SU-DHL-6 (cell line): ENCODE data around the gene CLSTN2.

Source experiments
- EZH2phosphoT487 ChIP-seq: fragments of 200-600 bp; sonication (generic), shearing (Covaris generic); conservative IDR thresholded peaks from 2 replicates; pipeline ENCODE4 v1.6.1; 2018; ENCODE audit warnings: mild to moderate bottlenecking, antibody characterized with exemption, low read length, moderate library complexity, mixed read lengths
- TF ChIP-seq, protein P1 (sequence below): fragments of 200-600 bp; sonication (generic); IDR thresholded peaks from one replicate; pipeline ENCODE4 v1.5.1; 2017; ENCODE audit warnings: antibody characterized with exemption, mild to moderate bottlenecking, low read length, moderate library complexity; ENCODE audit not compliant: insufficient read depth, poor library complexity, severe bottlenecking

DNA sequence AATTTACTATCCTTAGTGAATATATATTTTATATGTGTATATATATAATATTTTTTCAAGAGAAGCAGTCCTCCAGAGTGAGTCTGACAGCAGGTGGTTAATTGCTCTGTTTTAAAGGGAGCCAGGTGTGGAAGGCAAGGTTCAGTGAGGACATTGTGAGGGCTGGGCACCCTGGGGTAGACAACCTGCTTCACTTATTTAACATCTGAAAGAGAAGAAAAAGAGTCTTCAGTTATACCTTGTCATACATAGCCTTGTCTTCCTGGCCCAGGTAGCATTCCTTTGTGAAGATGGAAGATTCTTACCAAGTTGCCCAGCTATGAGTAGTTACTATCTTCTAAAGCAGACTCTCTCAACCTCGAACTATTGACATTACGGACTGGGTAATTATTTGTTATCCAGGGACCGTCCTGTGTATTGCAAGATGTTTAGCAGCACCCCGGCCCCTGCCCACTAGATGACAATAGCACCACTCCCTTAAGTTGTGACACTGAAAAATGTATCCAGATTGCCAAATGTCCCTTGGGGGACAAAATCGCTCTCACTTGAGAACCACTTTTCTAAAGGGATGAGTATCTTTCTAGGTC is 406.9 kb downstream of the CLSTN2 start:
- TF ChIP-seq, protein P1, sequence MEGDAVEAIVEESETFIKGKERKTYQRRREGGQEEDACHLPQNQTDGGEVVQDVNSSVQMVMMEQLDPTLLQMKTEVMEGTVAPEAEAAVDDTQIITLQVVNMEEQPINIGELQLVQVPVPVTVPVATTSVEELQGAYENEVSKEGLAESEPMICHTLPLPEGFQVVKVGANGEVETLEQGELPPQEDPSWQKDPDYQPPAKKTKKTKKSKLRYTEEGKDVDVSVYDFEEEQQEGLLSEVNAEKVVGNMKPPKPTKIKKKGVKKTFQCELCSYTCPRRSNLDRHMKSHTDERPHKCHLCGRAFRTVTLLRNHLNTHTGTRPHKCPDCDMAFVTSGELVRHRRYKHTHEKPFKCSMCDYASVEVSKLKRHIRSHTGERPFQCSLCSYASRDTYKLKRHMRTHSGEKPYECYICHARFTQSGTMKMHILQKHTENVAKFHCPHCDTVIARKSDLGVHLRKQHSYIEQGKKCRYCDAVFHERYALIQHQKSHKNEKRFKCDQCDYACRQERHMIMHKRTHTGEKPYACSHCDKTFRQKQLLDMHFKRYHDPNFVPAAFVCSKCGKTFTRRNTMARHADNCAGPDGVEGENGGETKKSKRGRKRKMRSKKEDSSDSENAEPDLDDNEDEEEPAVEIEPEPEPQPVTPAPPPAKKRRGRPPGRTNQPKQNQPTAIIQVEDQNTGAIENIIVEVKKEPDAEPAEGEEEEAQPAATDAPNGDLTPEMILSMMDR = no peak
- no peak for TF ChIP-seq EZH2phosphoT487
